Muscle layer of duodenum (tissue), 2 donors: ENCODE results near the gene SFTA2.

ENCODE experiments used
- H3K27ac ChIP-seq: one replicate; pipeline ENCODE4 v1.7.0; 2013; ENCODE audit warnings: mild to moderate bottlenecking, low read length
- H3K27me3 ChIP-seq: one replicate; pipeline ENCODE4 v1.7.0; 2013; ENCODE audit warnings: low read depth, mild to moderate bottlenecking, control low read depth, low read length
- H3K36me3 ChIP-seq, 2 donors: one replicate each; pipeline ENCODE4 v1.7.0; 2013; ENCODE audit warnings: low read length in 2 of 2, control low read depth in 1 of 2, mild to moderate bottlenecking in 1 of 2; ENCODE audit not compliant: insufficient read depth in 2 of 2, control insufficient read depth in 1 of 2
- H3K4me1 ChIP-seq, 2 donors: one replicate each; pipeline ENCODE4 v1.7.0; 2013; ENCODE audit warnings: low read length in 2 of 2, mild to moderate bottlenecking in 2 of 2, control low read depth in 1 of 2, moderate library complexity in 1 of 2; ENCODE audit not compliant: insufficient read depth in 2 of 2, control insufficient read depth in 1 of 2
- H3K4me3 ChIP-seq, 2 donors: one replicate each; pipeline ENCODE4 v1.7.0; 2013; ENCODE audit warnings: low read length in 2 of 2, low read depth in 1 of 2, mild to moderate bottlenecking in 1 of 2
- H3K9me3 ChIP-seq, 2 donors: one replicate each; pipeline ENCODE4 v1.7.0; 2013; ENCODE audit warnings: low read length in 2 of 2, control low read depth in 1 of 2, mild to moderate bottlenecking in 1 of 2; ENCODE audit not compliant: control insufficient read depth in 1 of 2
- donor health status: healthy.

Gene SFTA2

GRCh38 chr6:30897882-30898281, 34.1 kb downstream of the SFTA2 start:
- Histone ChIP-seq H3K4me3 (no peak overlapping the region), H3K27ac (no peak overlapping the region), H3K4me1 (no peaks in the 10 kb centered on the region), H3K36me3 (peaks cover 31 to 71% of the 10 kb centered on the region in 2 donors), H3K27me3 (no peaks in the 10 kb centered on the region), H3K9me3 (no peaks in the 10 kb centered on the region)

GRCh38 chr6:30896541-30896940, 35.4 kb downstream of the SFTA2 start:
- Histone ChIP-seq H3K36me3 (peaks cover 31 to 81% of the 10 kb centered on the region in 2 donors), H3K4me1 (no peaks in the 10 kb centered on the region)

GRCh38 chr6:30895343-30895742, 36.6 kb downstream of the SFTA2 start:
- Histone ChIP-seq H3K36me3 (peaks cover 40 to 88% of the 10 kb centered on the region in 2 donors), H3K9me3 (no peaks in the 10 kb centered on the region), H3K27me3 (no peaks in the 10 kb centered on the region), H3K4me3 (no peak overlapping the region), H3K27ac (no peak overlapping the region), H3K4me1 (peaks cover 0 to 6% of the 10 kb centered on the region in 2 donors)

More at GRCh38 chr6:30896541-30896940, 35.4 kb downstream of the SFTA2 start:
- Histone ChIP-seq H3K4me3 (no peak overlapping the region), H3K27me3 (no peaks in the 10 kb centered on the region), H3K27ac (no peak overlapping the region), H3K9me3 (no peaks in the 10 kb centered on the region)

GRCh38 chr6:30894935-30895334, 37.0 kb downstream of the SFTA2 start:
- H3K27ac ChIP-seq: no peak overlapping the region
- H3K4me1 ChIP-seq: peaks cover 0 to 10% of the 10 kb centered on the region in 2 donors
- H3K36me3 ChIP-seq: peaks cover 40 to 84% of the 10 kb centered on the region in 2 donors

GRCh38 chr6:30894381-30894780, 37.6 kb downstream of the SFTA2 start:
- H3K4me1 ChIP-seq: peaks cover 0 to 15% of the 10 kb centered on the region in 2 donors
- H3K4me3 ChIP-seq: no peak overlapping the region
- H3K27me3 ChIP-seq: no peaks in the 10 kb centered on the region
- H3K9me3 ChIP-seq: no peaks in the 10 kb centered on the region
- no peak overlapping the region for H3K27ac ChIP-seq
- H3K36me3 ChIP-seq: peaks cover 35 to 82% of the 10 kb centered on the region in 2 donors

More at GRCh38 chr6:30894935-30895334, 37.0 kb downstream of the SFTA2 start:
- H3K4me3 ChIP-seq: no peak overlapping the region
- H3K9me3 ChIP-seq: no peaks in the 10 kb centered on the region
- H3K27me3 ChIP-seq: no peaks in the 10 kb centered on the region

- Histone ChIP-seq H3K27ac (no peak overlapping the region), H3K27me3 (no peaks in the 10 kb centered on the region), H3K9me3 (no peaks in the 10 kb centered on the region), H3K4me1 (peaks cover 0 to 15% of the 10 kb centered on the region in 2 donors), H3K36me3 (peaks cover 32 to 81% of the 10 kb centered on the region in 2 donors), H3K4me3 (no peak overlapping the region)
These were observed 38.3 kb downstream of the SFTA2 start for GRCh38 chr6:30893666-30894065.

- Histone ChIP-seq H3K27ac (no peak overlapping the region), H3K4me3 (no peak overlapping the region), H3K9me3 (no peaks in the 10 kb centered on the region), H3K36me3 (peaks cover 26 to 75% of the 10 kb centered on the region in 2 donors), H3K4me1 (peaks cover 0 to 15% of the 10 kb centered on the region in 2 donors), H3K27me3 (no peaks in the 10 kb centered on the region)
These were observed 38.9 kb downstream of the SFTA2 start for GRCh38 chr6:30893001-30893591.

- Histone ChIP-seq H3K4me1 (peaks cover under 1 to 15% of the 10 kb centered on the region in 2 donors), H3K36me3 (peaks cover 23 to 66% of the 10 kb centered on the region in 2 donors), H3K27ac (no peak overlapping the region), H3K4me3 (no peak overlapping the region), H3K27me3 (no peaks in the 10 kb centered on the region), H3K9me3 (no peaks in the 10 kb centered on the region)
These were observed 40.0 kb downstream of the SFTA2 start for GRCh38 chr6:30891816-30892538.

GRCh38 chr6:30891450-30891723, 40.6 kb downstream of the SFTA2 start:
- Histone ChIP-seq H3K4me3 (no peak overlapping the region), H3K9me3 (no peaks in the 10 kb centered on the region), H3K27ac (no peak overlapping the region), H3K27me3 (no peaks in the 10 kb centered on the region), H3K4me1 (peaks cover 7 to 21% of the 10 kb centered on the region in 2 donors), H3K36me3 (peaks cover 20 to 60% of the 10 kb centered on the region in 2 donors)

- Histone ChIP-seq H3K36me3 (peaks cover 20 to 55% of the 10 kb centered on the region in 2 donors), H3K4me1 (peaks cover 10 to 25% of the 10 kb centered on the region in 2 donors), H3K27ac (no peak overlapping the region), H3K9me3 (no peaks in the 10 kb centered on the region), H3K27me3 (no peaks in the 10 kb centered on the region), H3K4me3 (no peak overlapping the region)
These were observed 41.1 kb downstream of the SFTA2 start for GRCh38 chr6:30890646-30891449.

GRCh38 chr6:30889921-30890645, 41.9 kb downstream of the SFTA2 start:
- peaks cover 19 to 48% of the 10 kb centered on the region in 2 donors for H3K36me3 ChIP-seq
- no peak overlapping the region for H3K27ac ChIP-seq
- H3K4me1 ChIP-seq: peaks cover 16 to 32% of the 10 kb centered on the region in 2 donors
- no peak overlapping the region for H3K4me3 ChIP-seq
- no peaks in the 10 kb centered on the region for H3K9me3 ChIP-seq
- no peaks in the 10 kb centered on the region for H3K27me3 ChIP-seq
